H1 (cell line): ENCODE data around the gene PTPA. TPM values are rescaled to one million over a fixed set of nuclear protein-coding genes. Genes with fewer than 3 reads are reported as not detected.
"Not testable (repeated sequence)": the region's sequence is repeated elsewhere in the genome, so short reads cannot be mapped to it uniquely, and the experiment has no call there.

Experiments
- CTCF ChIA-PET: fragments of 300-600 bp; sonication (Branson Sonifier 250); formaldehyde crosslinking; loops from one replicate; lab custom pipeline; 2021; ENCODE audit not compliant: partially characterized antibody; lab: Charles Lee
- POLR2A ChIA-PET: fragments of 300-600 bp; sonication (Branson Sonifier 250); formaldehyde crosslinking; loops from one replicate; lab custom pipeline; 2021; ENCODE audit warnings: inconsistent platforms; ENCODE audit not compliant: partially characterized antibody; lab: Charles Lee
- DNase-seq, 2 experiments: peaks; one replicate each; pipeline versions ENCODE4 v3.0.0 to v3.0.0-alpha.2; 2010 to 2022; ENCODE audit warnings: low spot score in 2 of 2, low read depth in 1 of 2, mixed read lengths in 1 of 2
- FAIRE-seq: peaks from 2 replicates; lab custom pipeline; 2011; peaks lifted over from hg19 to GRCh38; lab: Jason Lieb, UNC
- H2AFZ ChIP-seq: 2 replicates; pipeline ENCODE4 v1.8.1; 2012; ENCODE audit warnings: low read length, inconsistent platforms
- H2AK5ac ChIP-seq: 2 replicates; pipeline ENCODE4 v1.6.1; 2013; ENCODE audit warnings: low read depth, low read length
- H2BK120ac ChIP-seq: replicated peaks from 2 replicates; pipeline ENCODE3; 2013; ENCODE audit warnings: low read depth, low read length, inconsistent platforms
- H2BK12ac ChIP-seq: 2 replicates; pipeline ENCODE4 v1.6.1; 2013; ENCODE audit warnings: low read depth, low read length
- H2BK15ac ChIP-seq: 2 replicates; pipeline ENCODE4 v1.6.1; 2013; ENCODE audit warnings: low read length
- H2BK20ac ChIP-seq: 2 replicates; pipeline ENCODE4 v1.6.1; 2013; ENCODE audit warnings: low read length
- H2BK5ac ChIP-seq: 2 replicates; pipeline ENCODE4 v1.6.1; 2013; ENCODE audit warnings: low read depth, low read length
- H3K14ac ChIP-seq: 2 replicates; pipeline ENCODE4 v1.6.1; 2013; ENCODE audit warnings: inconsistent platforms; ENCODE audit not compliant: insufficient read length
- H3K18ac ChIP-seq: 2 replicates; pipeline ENCODE4 v1.6.1; 2013; ENCODE audit warnings: low read length; ENCODE audit errors: extremely low read depth
- H3K23ac ChIP-seq: 2 replicates; pipeline ENCODE4 v1.6.1; 2013; ENCODE audit warnings: inconsistent platforms; ENCODE audit not compliant: insufficient read length
- H3K23me2 ChIP-seq: 2 replicates; pipeline ENCODE4 v1.6.1; 2013; ENCODE audit warnings: low read depth, low read length
- H3K27ac ChIP-seq: 2 replicates; pipeline ENCODE4 v1.6.1; 2011; ENCODE audit warnings: low read depth, low read length, inconsistent platforms
- H3K27me3 ChIP-seq, 4 experiments: replicated peaks in 1 of 4; 1 replicate in 1 of 4; 2 replicates in 3 of 4; pipeline versions ENCODE4 v1.6.1 to v1.8.1; 2011 to 2013; ENCODE audit warnings: low read length in 3 of 4, mild to moderate bottlenecking in 3 of 4, inconsistent platforms in 2 of 4, mixed read lengths in 2 of 4, moderate library complexity in 1 of 4; ENCODE audit not compliant: control insufficient read depth in 3 of 4, insufficient read depth in 3 of 4; ENCODE audit errors: extremely low read depth in 1 of 4
- H3K36me3 ChIP-seq, 4 experiments: 2 replicates each; pipeline versions ENCODE4 v1.6.1 to v1.8.1; 2011 to 2013; ENCODE audit warnings: mild to moderate bottlenecking in 4 of 4, low read length in 3 of 4, moderate library complexity in 2 of 4, control low read depth in 1 of 4, inconsistent platforms in 1 of 4; ENCODE audit not compliant: insufficient read depth in 4 of 4, control insufficient read depth in 2 of 4
- H3K4ac ChIP-seq: replicated peaks from 2 replicates; pipeline ENCODE3; 2013; ENCODE audit warnings: low read length, low read depth, mixed read lengths, inconsistent platforms; ENCODE audit not compliant: insufficient read length
- H3K4me1 ChIP-seq, 4 experiments: replicated peaks in 1 of 4; 1 replicate in 1 of 4; 2 replicates in 3 of 4; pipeline versions ENCODE4 v1.6.1 to v1.8.1; 2011 to 2013; ENCODE audit warnings: low read length in 3 of 4, inconsistent platforms in 2 of 4, mixed read lengths in 1 of 4; ENCODE audit not compliant: insufficient read depth in 4 of 4, control insufficient read depth in 3 of 4
- H3K4me2 ChIP-seq, 2 experiments: 2 replicates each; pipeline versions ENCODE4 v1.6.1 to v1.8.1; 2011 to 2013; ENCODE audit warnings: low read depth in 2 of 2, low read length in 2 of 2, control low read depth in 1 of 2, inconsistent platforms in 1 of 2, mild to moderate bottlenecking in 1 of 2; ENCODE audit not compliant: insufficient read depth in 1 of 2
- H3K4me3 ChIP-seq, 4 experiments: fragments of 200-600, 300-600 bp in 1 of 4; sonication (generic), shearing (Covaris generic), sonication (Bioruptor Twin) in 1 of 4; 2 replicates each; pipeline versions ENCODE4 v1.5.1 to v1.8.1; 2011 to 2016; ENCODE audit warnings: low read length in 4 of 4, low read depth in 3 of 4, control low read depth in 2 of 4, inconsistent platforms in 2 of 4, mild to moderate bottlenecking in 2 of 4, mixed read lengths in 1 of 4, moderate library complexity in 1 of 4; ENCODE audit not compliant: insufficient read depth in 2 of 4; ENCODE audit errors: extremely low read depth in 1 of 4
- H3K56ac ChIP-seq: replicated peaks from 2 replicates; pipeline ENCODE3; 2013; ENCODE audit warnings: low read depth, mild to moderate bottlenecking, mixed read lengths, low read length, inconsistent platforms; ENCODE audit not compliant: insufficient read length
- H3K79me1 ChIP-seq: 2 replicates; pipeline ENCODE4 v1.6.1; 2013; ENCODE audit warnings: low read depth, low read length, control low read depth
- H3K79me2 ChIP-seq, 2 experiments: 2 replicates each; pipeline versions ENCODE4 v1.6.1 to v1.8.1; 2012 to 2013; ENCODE audit warnings: low read length in 2 of 2, mild to moderate bottlenecking in 2 of 2, inconsistent platforms in 1 of 2; ENCODE audit not compliant: insufficient read depth in 2 of 2, control insufficient read depth in 1 of 2
- H3K9ac ChIP-seq, 4 experiments: replicated peaks in 1 of 4; 1 replicate in 1 of 4; 2 replicates in 3 of 4; pipeline versions ENCODE4 v1.6.1 to v1.8.1; 2011 to 2013; ENCODE audit warnings: low read depth in 3 of 4, low read length in 3 of 4, control low read depth in 2 of 4, mild to moderate bottlenecking in 2 of 4, moderate library complexity in 2 of 4, inconsistent platforms in 1 of 4; ENCODE audit errors: extremely low read depth in 1 of 4
- H3K9me3 ChIP-seq, 2 experiments: 2 replicates each; pipeline versions ENCODE4 v1.6.1 to v1.8.1; 2012 to 2013; ENCODE audit warnings: mild to moderate bottlenecking in 2 of 2, moderate library complexity in 2 of 2, control low read depth in 1 of 2, inconsistent platforms in 1 of 2, low read depth in 1 of 2, low read length in 1 of 2, mixed read lengths in 1 of 2; ENCODE audit not compliant: insufficient read depth in 2 of 2
- H4K20me1 ChIP-seq, 2 experiments: replicated peaks in 1 of 2; 2 replicates each; pipeline versions ENCODE3 to v1.8.1; 2011 to 2013; ENCODE audit warnings: inconsistent platforms in 2 of 2, low read length in 2 of 2, mild to moderate bottlenecking in 1 of 2; ENCODE audit not compliant: insufficient read depth in 2 of 2, control insufficient read depth in 1 of 2
- H4K5ac ChIP-seq: 2 replicates; pipeline ENCODE4 v1.6.1; 2013; ENCODE audit warnings: low read length, low read depth, mixed read lengths, inconsistent platforms; ENCODE audit not compliant: insufficient read length
- H4K8ac ChIP-seq: 2 replicates; pipeline ENCODE4 v1.8.0; 2013; ENCODE audit warnings: mild to moderate bottlenecking, moderate library complexity, low read length, inconsistent platforms; ENCODE audit not compliant: insufficient read depth; ENCODE audit errors: extremely low read depth
- H4K91ac ChIP-seq: replicated peaks from 2 replicates; pipeline ENCODE3; 2013; ENCODE audit warnings: low read length, mixed read lengths, inconsistent platforms; ENCODE audit not compliant: insufficient read length
- WGBS, 2 experiments: shearing (Covaris generic) in 1 of 2; methylation state at CpG; one replicate each; pipeline versions ENCODE4 v1.1.6 to v1.1.7; 2013 to 2015; ENCODE audit warnings: low lambda C conversion rate in 2 of 2, mixed read lengths in 2 of 2, inconsistent platforms in 1 of 2, low coverage in 1 of 2, missing lambda C conversion rate in 1 of 2; ENCODE audit not compliant: insufficient replicate concordance in 2 of 2, insufficient coverage in 1 of 2, insufficient read length in 1 of 2; ENCODE audit errors: extremely low coverage in 1 of 2, missing lambda C conversion rate in 1 of 2; 5-methylcytosine and 5-hydroxymethylcytosine counted together
- polyA plus RNA-seq, 7 experiments: library from polyadenylated mRNA; depleted of rRNA in 3 of 7; stranded (reverse) in 5 of 7; unstranded in 2 of 7; fragments of >200 nt in 5 of 7; fragments of 200-250 nt in 2 of 7; gene quantifications; 1 replicate in 5 of 7; 2 replicates in 1 of 7; 4 replicates in 1 of 7; pipeline versions ENCODE4 v1.2.1 to v1.2.3, GENCODE V29; 2011 to 2013; ENCODE audit warnings: missing spikeins in 2 of 7, mixed read lengths in 2 of 7
- total RNA-seq: library from RNA; stranded (reverse); fragmentation: NEBNext Ultra II Directional; extraction: Animal tissue kit (Norgen Biotek cat#: 25700); gene quantifications from 2 replicates; pipeline ENCODE4 v1.2.1, GENCODE V29; 2021

The PTPA gene
- total and polyA plus RNA-seq, 2 of the 8 experiments (the other 6 are each of a cell fraction or from before 2014, with no cell fraction given): 114 to 145 TPM

DNA sequence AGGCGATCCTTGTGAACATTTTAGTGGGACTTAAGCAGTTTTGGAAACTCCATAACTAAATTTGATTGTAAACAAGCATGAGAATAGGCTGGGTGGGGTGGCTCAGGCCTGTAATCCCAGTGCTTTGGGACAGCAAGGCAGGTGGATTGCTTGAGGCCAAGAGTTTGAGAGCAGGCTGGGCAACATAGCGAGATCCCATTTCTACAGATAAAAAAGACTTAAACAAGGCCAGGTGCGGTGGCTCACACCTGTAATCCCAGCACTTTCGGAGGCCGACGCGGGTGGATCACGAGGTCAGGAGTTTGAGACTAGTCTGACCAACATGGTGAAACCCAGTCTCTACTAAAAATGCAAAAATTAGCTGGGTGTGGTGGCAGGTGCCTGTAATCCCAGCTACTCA, 78.8 kb downstream of the PTPA start:
- H2BK20ac ChIP-seq, H3K14ac ChIP-seq, H4K20me1 ChIP-seq, H3K4me3 ChIP-seq, H2AFZ ChIP-seq, H3K79me1 ChIP-seq, H3K27ac ChIP-seq, H4K8ac ChIP-seq, H2AK5ac ChIP-seq, H3K79me2 ChIP-seq, FAIRE-seq, H3K9ac ChIP-seq, H4K5ac ChIP-seq, H4K91ac ChIP-seq, H3K4me2 ChIP-seq, H3K23ac ChIP-seq, H2BK15ac ChIP-seq, H2BK120ac ChIP-seq, H3K36me3 ChIP-seq, H3K56ac ChIP-seq, H3K4me1 ChIP-seq, H3K4ac ChIP-seq, DNase-seq, H3K23me2 ChIP-seq, H3K9me3 ChIP-seq, H3K18ac ChIP-seq, H2BK5ac ChIP-seq, H2BK12ac ChIP-seq, POLR2A ChIA-PET: not testable (repeated sequence)
- H3K27me3 ChIP-seq: peaks cover 0 to 16% (median 10%) of the 10 kb centered on the region in 4 experiments; a peak in 4 of 7 replicates
- 94% methylated on average over 8 of the region's 8 CpGs; no CpG with 5 or more reads in 1 of the 2 experiments for WGBS, 2 experiments
- CTCF ChIA-PET: interaction anchor here (0.6 to 6.2 kb wide), 5 partner anchors 8 to 404 kb away, joined by 3 to 41 read pairs (median 4); no protein-coding TSS in a partner anchor
